ENCODE measurements around the gene CRYGB. TPM values are rescaled to one million over a fixed set of nuclear protein-coding genes. Genes with fewer than 3 reads are reported as not detected.

CRYGB gene
- total RNA-seq, 4 donors from 2014 or later, result not detected

GRCh38 chr2:208182835-208183234, 36.9 kb upstream of the CRYGB start:
- H3K36me3 ChIP-seq, result no peaks in the 10 kb centered on the region
- H3K9me3 ChIP-seq, result no peaks in the 10 kb centered on the region
- no peaks in the 10 kb centered on the region for H3K27me3 ChIP-seq
- no peak overlapping the region for H3K4me3 ChIP-seq
- no peak overlapping the region for H3K27ac ChIP-seq
- H3K4me1 ChIP-seq, result peaks cover 4% of the 10 kb centered on the region
- WGBS, result 52% methylated on average over 3 of the region's 3 CpGs
- no peak for DNase-seq (ENCODE audit: low spot score in 2 of 2)
- TF ChIP-seq CTCF (IDR thresholded peaks at IDR 0.05) (no peak), EP300 (IDR thresholded peaks at IDR 0.05) (no peak), POLR2AphosphoS5 (IDR thresholded peaks at IDR 0.05) (no peak), POLR2A (IDR thresholded peaks at IDR 0.05) (no peak)

- DNase-seq (ENCODE audit: low spot score in 2 of 2), result no peak
- Histone ChIP-seq H3K36me3 (no peaks in the 10 kb centered on the region), H3K4me3 (no peak overlapping the region), H3K27ac (no peak overlapping the region), H3K9me3 (no peaks in the 10 kb centered on the region), H3K4me1 (peaks cover 10% of the 10 kb centered on the region), H3K27me3 (no peaks in the 10 kb centered on the region)
- TF ChIP-seq POLR2A (IDR thresholded peaks at IDR 0.05) (no peak), POLR2AphosphoS5 (IDR thresholded peaks at IDR 0.05) (no peak), CTCF (IDR thresholded peaks at IDR 0.05) (no peak), EP300 (IDR thresholded peaks at IDR 0.05) (no peak)
- WGBS, result 65% methylated on average over 4 of the region's 4 CpGs
Measured at GRCh38 chr2:208179028-208179609, 33.2 kb upstream of the CRYGB start.

GRCh38 chr2:208175840-208176153, 29.8 kb upstream of the CRYGB start:
- TF ChIP-seq POLR2AphosphoS5 (IDR thresholded peaks at IDR 0.05), result no peak
- no peak for TF ChIP-seq POLR2A (IDR thresholded peaks at IDR 0.05)
- TF ChIP-seq EP300 (IDR thresholded peaks at IDR 0.05), result no peak
- no peak for TF ChIP-seq CTCF (IDR thresholded peaks at IDR 0.05)
- H3K4me1 ChIP-seq, result peaks cover 6% of the 10 kb centered on the region
- 68% methylated on average over 6 of the region's 6 CpGs for WGBS
- no peak for DNase-seq (ENCODE audit: low spot score in 2 of 2)
- H3K9me3 ChIP-seq, result no peaks in the 10 kb centered on the region
- H3K27ac ChIP-seq, result no peak overlapping the region
- H3K4me3 ChIP-seq, result no peak overlapping the region
- H3K27me3 ChIP-seq, result no peaks in the 10 kb centered on the region
- no peaks in the 10 kb centered on the region for H3K36me3 ChIP-seq

- Histone ChIP-seq H3K4me1 (peaks cover 6% of the 10 kb centered on the region), H3K4me3 (no peak overlapping the region), H3K27me3 (no peaks in the 10 kb centered on the region), H3K9me3 (no peaks in the 10 kb centered on the region), H3K36me3 (no peaks in the 10 kb centered on the region), H3K27ac (no peak overlapping the region)
- WGBS, result 44% methylated on average over 21 of the region's 21 CpGs
- peak; percentile 71 to 85 for DNase-seq (ENCODE audit: low spot score in 2 of 2)
- no peak for TF ChIP-seq EP300 (IDR thresholded peaks at IDR 0.05)
- peak; percentile 48 to 84 for TF ChIP-seq CTCF (IDR thresholded peaks at IDR 0.05)
Measured at GRCh38 chr2:208175069-208175839, 29.3 kb upstream of the CRYGB start.

GRCh38 chr2:208174144-208174543, 28.2 kb upstream of the CRYGB start:
- H3K4me3 ChIP-seq, result no peak overlapping the region
- no peaks in the 10 kb centered on the region for H3K9me3 ChIP-seq
- peaks cover 6% of the 10 kb centered on the region for H3K4me1 ChIP-seq
- no peaks in the 10 kb centered on the region for H3K36me3 ChIP-seq
- H3K27ac ChIP-seq, result no peak overlapping the region
- no peak for TF ChIP-seq POLR2AphosphoS5 (IDR thresholded peaks at IDR 0.05)
- no peak for TF ChIP-seq POLR2A (IDR thresholded peaks at IDR 0.05)
- TF ChIP-seq EP300 (IDR thresholded peaks at IDR 0.05), result no peak
- no peak for TF ChIP-seq CTCF (IDR thresholded peaks at IDR 0.05)
- DNase-seq (ENCODE audit: low spot score in 2 of 2), result no peak
- H3K27me3 ChIP-seq, result no peaks in the 10 kb centered on the region
- 80% methylated on average over 9 of the region's 9 CpGs for WGBS
